B cell (primary cell): ENCODE results near the gene NACAD. TPM values are rescaled to one million over a fixed set of nuclear protein-coding genes. Genes with fewer than 3 reads are reported as not detected.

Experiments used
- ATAC-seq: fragments of 200-7000 bp; cut with Tn5 transposase; one replicate; pipeline ENCODE4 v1.10.0; 2021; ENCODE audit warnings: low read depth, mild to moderate bottlenecking, moderate number of reproducible peaks, moderate library complexity
- CTCF ChIA-PET: fragments of 350-600 bp; sonication (Branson Sonifier 250); formaldehyde crosslinking; loops from one replicate; lab custom pipeline; 2021; ENCODE audit warnings: antibody characterized with exemption, inconsistent platforms; lab: Charles Lee
- POLR2A ChIA-PET: fragments of 350-600 bp; sonication (Branson Sonifier 250); formaldehyde crosslinking; loops from one replicate; lab custom pipeline; 2021; ENCODE audit warnings: antibody characterized with exemption; lab: Charles Lee
- DNase-seq: peaks from one replicate; pipeline ENCODE4 v3.0.0; 2013
- H2AFZ ChIP-seq: 2 replicates; pipeline ENCODE4 v1.6.1; 2012; ENCODE audit warnings: mild to moderate bottlenecking, low read depth, low read length; ENCODE audit not compliant: insufficient read depth, poor library complexity, severe bottlenecking
- H3K27ac ChIP-seq, 2 donors: 1 replicate in 1 of 2; 2 replicates in 1 of 2; pipeline ENCODE4 v1.5.1; 2012 to 2013; ENCODE audit warnings: low read length in 2 of 2, mild to moderate bottlenecking in 2 of 2, moderate library complexity in 1 of 2
- H3K27me3 ChIP-seq, 4 experiments: fragments of 200-600 bp in 1 of 4; sonication (generic) in 1 of 4; replicated peaks in 1 of 4; 1 replicate in 2 of 4; 2 replicates in 2 of 4; pipeline versions ENCODE4 v1.6.1 to v1.7.0; 2013 to 2016; ENCODE audit warnings: low read length in 3 of 4, mild to moderate bottlenecking in 2 of 4, mixed read lengths in 1 of 4, moderate library complexity in 1 of 4; ENCODE audit not compliant: insufficient read depth in 4 of 4, control insufficient read depth in 3 of 4; ENCODE audit errors: control extremely low read depth in 1 of 4
- H3K36me3 ChIP-seq, 2 experiments: replicated peaks in 1 of 2; 1 replicate in 1 of 2; 2 replicates in 1 of 2; pipeline versions ENCODE4 v1.6.1 to v1.7.1; 2013; ENCODE audit warnings: low read length in 1 of 2; ENCODE audit not compliant: insufficient read depth in 2 of 2, control insufficient read depth in 1 of 2; ENCODE audit errors: control extremely low read depth in 1 of 2, extremely low read depth in 1 of 2
- H3K4me1 ChIP-seq, 2 donors: fragments of 200-600 bp in 1 of 2; sonication (generic) in 1 of 2; 1 replicate in 1 of 2; 2 replicates in 1 of 2; pipeline versions ENCODE4 v1.5.1 to v1.6.1; 2013 to 2017; ENCODE audit warnings: low read length in 2 of 2; ENCODE audit not compliant: control insufficient read depth in 2 of 2, insufficient read depth in 2 of 2
- H3K4me2 ChIP-seq: replicated peaks from 2 replicates; pipeline ENCODE3; 2012; ENCODE audit warnings: mild to moderate bottlenecking, low read depth, low read length; ENCODE audit not compliant: poor library complexity, severe bottlenecking
- H3K4me3 ChIP-seq, 5 experiments: fragments of 200-600 bp in 1 of 5; sonication (generic) in 1 of 5; 1 replicate in 3 of 5; 2 replicates in 2 of 5; pipeline versions ENCODE4 v1.5.1 to v1.7.0; 2011 to 2016; ENCODE audit warnings: low read length in 4 of 5, mild to moderate bottlenecking in 4 of 5, low read depth in 2 of 5, control low read depth in 1 of 5, moderate library complexity in 1 of 5; ENCODE audit not compliant: insufficient read depth in 1 of 5; ENCODE audit errors: control extremely low read depth in 1 of 5, extremely low read depth in 1 of 5
- H3K79me2 ChIP-seq: fragments of 200-600 bp; sonication (generic); one replicate; pipeline ENCODE4 v1.6.0; 2016; ENCODE audit warnings: low read length; ENCODE audit not compliant: control insufficient read depth, insufficient read depth
- H3K9ac ChIP-seq: fragments of 200-600 bp; sonication (generic); 2 replicates; pipeline ENCODE4 v1.6.1; 2017; ENCODE audit warnings: mild to moderate bottlenecking, low read length, moderate library complexity
- H3K9me3 ChIP-seq, 3 donors: one replicate each; pipeline versions ENCODE4 v1.6.1 to v1.7.1; 2013; ENCODE audit warnings: low read length in 2 of 3; ENCODE audit not compliant: control insufficient read depth in 2 of 3, insufficient read depth in 1 of 3; ENCODE audit errors: control extremely low read depth in 1 of 3
- H4K20me1 ChIP-seq: 2 replicates; pipeline ENCODE4 v1.6.0; 2012; ENCODE audit warnings: mild to moderate bottlenecking, low read length; ENCODE audit not compliant: insufficient read depth, control insufficient read depth, poor library complexity, severe bottlenecking
- H3K27ac Mint-ChIP-seq: one replicate; pipeline ENCODE4 v1.8.0; 2021; ENCODE audit warnings: mixed read lengths
- H3K27me3 Mint-ChIP-seq: one replicate; pipeline ENCODE4 v1.8.0; 2021; ENCODE audit warnings: mixed read lengths
- H3K4me1 Mint-ChIP-seq: one replicate; pipeline ENCODE4 v1.8.0; 2021; ENCODE audit warnings: mixed read lengths
- H3K4me3 Mint-ChIP-seq: one replicate; pipeline ENCODE4 v1.8.0; 2021; ENCODE audit warnings: mixed read lengths
- H3K9me3 Mint-ChIP-seq: one replicate; pipeline ENCODE4 v1.8.0; 2022; ENCODE audit warnings: mixed read lengths; ENCODE audit not compliant: insufficient read depth
- CTCF ChIP-seq: fragments of 200-600 bp; IDR thresholded peaks from one replicate; pipeline ENCODE4 v1.8.0; 2022; ENCODE audit warnings: antibody characterized with exemption, mild to moderate bottlenecking
- EZH2 ChIP-seq: IDR thresholded peaks from 2 replicates; pipeline ENCODE4 v1.6.1; 2012; ENCODE audit warnings: borderline replicate concordance, low read depth, mild to moderate bottlenecking, moderate library complexity, low read length; ENCODE audit not compliant: insufficient read depth, poor library complexity, severe bottlenecking
- WGBS: methylation state at CpG from one replicate; pipeline ENCODE4 v1.1.5; 2013; ENCODE audit warnings: missing lambda C conversion rate; ENCODE audit not compliant: insufficient coverage; 5-methylcytosine and 5-hydroxymethylcytosine counted together
- intact Hi-C: fragments of 100-400 bp; cut with micrococcal nuclease; formaldehyde crosslinking; loops from one replicate; pipeline ENCODE4 v1.10.0; 2022
- polyA plus RNA-seq: library from polyadenylated mRNA; depleted of rRNA; stranded (reverse); fragments of >200 nt; gene quantifications from 2 replicates; pipeline ENCODE4 v1.2.3, GENCODE V29; 2012
- total RNA-seq, 2 donors: library from RNA; stranded (reverse); fragments of 120-200 nt in 1 of 2; gene quantifications; 1 replicate in 1 of 2; 2 replicates in 1 of 2; pipeline versions ENCODE4 v1.2.3 to v1.2.4, GENCODE V29; 2013 to 2022

Gene NACAD
- total and polyA plus RNA-seq, 2 donors (not counting 1 experiment from before 2014, with no cell fraction given): 0.04 to 0.49 TPM

- POLR2A ChIA-PET: no interaction called here
- Histone ChIP-seq H3K9me3 (peaks cover 0 to 7% (median 2%) of the 10 kb centered on the region in 3 donors), H3K4me1 (peaks cover 14% of the 10 kb centered on the region in 2 donors), H3K9ac (no peak overlapping the region), H3K36me3 (no peaks in the 10 kb centered on the region), H3K4me2 (no peak overlapping the region), H3K27me3 (peaks cover 0 to 26% (median 7%) of the 10 kb centered on the region in 4 experiments), H3K79me2 (no peaks in the 10 kb centered on the region), H2AFZ (no peak overlapping the region), H3K27ac (no peak overlapping the region), H4K20me1 (no peaks in the 10 kb centered on the region), H3K4me3 (no peak overlapping the region)
- intact Hi-C loops: no loop called here
- peaks cover 5% of the 10 kb centered on the region for H3K9me3 Mint-ChIP-seq
- H3K27ac Mint-ChIP-seq: no peak overlapping the region
- 67% methylated on average over 3 of the region's 7 CpGs for WGBS
- CTCF ChIA-PET: interaction anchor here (0.5 to 1.2 kb wide), 3 partner anchors 35 to 235 kb away, joined by 3 to 4 read pairs (median 3); no protein-coding TSS in a partner anchor
- no peak overlapping the region for H3K4me3 Mint-ChIP-seq
- TF ChIP-seq EZH2 (no peak), CTCF (no peak)
- DNase-seq: no peak
- ATAC-seq: no peak
- H3K27me3 Mint-ChIP-seq: peaks cover 9% of the 10 kb centered on the region
- H3K4me1 Mint-ChIP-seq: peaks cover 14% of the 10 kb centered on the region
Measured at GRCh38 chr7:45092100-45092930, 3.5 kb upstream of the NACAD start.

GRCh38 chr7:45089341-45089891 lies 647 bp upstream of the NACAD start:
- Mint-ChIP-seq H3K4me1 (peaks cover 14% of the 10 kb centered on the region), H3K9me3 (peaks cover 3% of the 10 kb centered on the region), H3K27me3 (peaks cover 9% of the 10 kb centered on the region), H3K27ac (peak overlapping the region; percentile 67), H3K4me3 (peak overlapping the region; percentile 84)
- Histone ChIP-seq H3K9ac (peak overlapping the region; percentile 63), H3K79me2 (no peaks in the 10 kb centered on the region), H3K4me1 (peaks cover 14% of the 10 kb centered on the region in 2 donors), H3K27me3 (peaks cover 0 to 26% (median 7%) of the 10 kb centered on the region in 4 experiments), H3K4me3 (peak overlapping the region in 4 of 5 experiments; percentile 39 to 53 (median 43)), H3K9me3 (peaks cover 0 to 6% (median 2%) of the 10 kb centered on the region in 3 donors), H3K36me3 (no peaks in the 10 kb centered on the region), H3K4me2 (peak overlapping the region; percentile 94), H4K20me1 (no peaks in the 10 kb centered on the region), H2AFZ (peak overlapping the region; percentile 77), H3K27ac (no peak overlapping the region)
- ATAC-seq (peak; percentile 37), DNase-seq (peak; percentile 67)
- TF ChIP-seq CTCF: no peak
- peak; percentile 25 for TF ChIP-seq EZH2
- POLR2A ChIA-PET: no interaction called here
- intact Hi-C loops: no loop called here
- 2% methylated on average over 11 of the region's 22 CpGs for WGBS
- CTCF ChIA-PET: no interaction called here
